IMR-90 (cell line): Measurements from ENCODE around the gene KCNE2. TPM values are rescaled to one million over a fixed set of nuclear protein-coding genes. Genes with fewer than 3 reads are reported as not detected.
"Not testable (repeated sequence)": the region's sequence is repeated elsewhere in the genome, so short reads cannot be mapped to it uniquely, and the experiment has no call there.

Source experiments
- ATAC-seq: fragments of 200-7000 bp; cut with Tn5 transposase; 2 replicates; pipeline ENCODE4 v1.9.1; 2020; ENCODE audit warnings: low read depth, mild to moderate bottlenecking, moderate library complexity
- BruUV-seq: library from RNA; stranded (reverse); fragments of 400-500 nt; replicated peaks from 2 replicates; lab custom pipeline; 2021; lab: Mats Ljungman, UMichigan
- CTCF ChIA-PET: fragments of 300-600 bp; formaldehyde crosslinking; extraction: SDS; loops from one replicate; lab custom pipeline; 2021; ENCODE audit warnings: antibody characterized with exemption; lab: Yijun Ruan, JAX
- POLR2A ChIA-PET: fragments of 300-600 bp; sonication (Branson Sonifier 250); formaldehyde crosslinking; loops from one replicate; lab custom pipeline; 2022; ENCODE audit warnings: antibody characterized with exemption; ENCODE audit not compliant: unreplicated experiment; lab: Charles Lee
- DNase-seq: peaks from one replicate; pipeline ENCODE4 v3.0.0; 2013
- H2AFZ ChIP-seq: replicated peaks from 2 replicates; pipeline ENCODE3; 2013; ENCODE audit warnings: low read length, mild to moderate bottlenecking; ENCODE audit not compliant: poor library complexity
- H2AK5ac ChIP-seq: 2 replicates; pipeline ENCODE4 v1.6.1; 2013; ENCODE audit warnings: low read depth, low read length, inconsistent platforms
- H2AK9ac ChIP-seq: replicated peaks from 2 replicates; pipeline ENCODE3; 2013; ENCODE audit warnings: mild to moderate bottlenecking, low read depth, low read length, moderate library complexity; ENCODE audit not compliant: poor library complexity
- H2BK120ac ChIP-seq: 2 replicates; pipeline ENCODE4 v1.6.1; 2013; ENCODE audit warnings: low read depth, low read length, inconsistent platforms
- H2BK15ac ChIP-seq: 3 replicates; pipeline ENCODE4 v1.6.1; 2013; ENCODE audit warnings: low read depth, low read length, inconsistent platforms
- H2BK20ac ChIP-seq: 2 replicates; pipeline ENCODE4 v1.6.1; 2013; ENCODE audit warnings: low read depth, mild to moderate bottlenecking, inconsistent platforms, low read length, moderate library complexity
- H2BK5ac ChIP-seq: 2 replicates; pipeline ENCODE4 v1.6.1; 2013; ENCODE audit warnings: mild to moderate bottlenecking, low read depth, low read length, inconsistent platforms; ENCODE audit not compliant: poor library complexity, severe bottlenecking
- H3K14ac ChIP-seq: replicated peaks from 2 replicates; pipeline ENCODE4 v1.6.1; 2013; ENCODE audit warnings: low read depth, low read length, inconsistent platforms
- H3K18ac ChIP-seq: 2 replicates; pipeline ENCODE4 v1.6.1; 2013; ENCODE audit warnings: low read depth, low read length, control low read depth
- H3K23ac ChIP-seq: 2 replicates; pipeline ENCODE4 v1.6.1; 2013; ENCODE audit warnings: low read depth, low read length, inconsistent platforms
- H3K27ac ChIP-seq: 2 replicates; pipeline ENCODE4 v1.5.1; 2013; ENCODE audit warnings: mild to moderate bottlenecking, control low read depth, low read length; ENCODE audit not compliant: insufficient read depth
- H3K27me3 ChIP-seq: 2 replicates; pipeline ENCODE4 v1.6.1; 2013; ENCODE audit warnings: low read length; ENCODE audit not compliant: control insufficient read depth, insufficient read depth
- H3K36me3 ChIP-seq: 2 replicates; pipeline ENCODE4 v1.6.1; 2013; ENCODE audit warnings: low read length, mixed read lengths; ENCODE audit not compliant: control insufficient read depth, insufficient read depth
- H3K4ac ChIP-seq: 2 replicates; pipeline ENCODE4 v1.6.1; 2013; ENCODE audit warnings: low read depth, low read length, inconsistent platforms
- H3K4me1 ChIP-seq: 2 replicates; pipeline ENCODE4 v1.6.1; 2013; ENCODE audit warnings: low read length, mixed read lengths; ENCODE audit not compliant: control insufficient read depth, insufficient read depth
- H3K4me2 ChIP-seq: 2 replicates; pipeline ENCODE4 v1.6.1; 2013; ENCODE audit warnings: low read depth, mild to moderate bottlenecking, control low read depth, low read length, moderate library complexity
- H3K4me3 ChIP-seq: 2 replicates; pipeline ENCODE4 v1.5.1; 2013; ENCODE audit warnings: low read depth, mild to moderate bottlenecking, control low read depth, low read length, moderate library complexity; ENCODE audit not compliant: insufficient read depth
- H3K56ac ChIP-seq: 2 replicates; pipeline ENCODE4 v1.6.1; 2013; ENCODE audit warnings: low read length, inconsistent platforms; ENCODE audit not compliant: insufficient read depth; ENCODE audit errors: extremely low read depth
- H3K79me1 ChIP-seq, 2 experiments: 2 replicates each; pipeline ENCODE4 v1.6.1; 2013; ENCODE audit warnings: low read length in 2 of 2, inconsistent platforms in 1 of 2, low read depth in 1 of 2
- H3K9ac ChIP-seq: 2 replicates; pipeline ENCODE4 v1.6.1; 2013; ENCODE audit warnings: low read depth, low read length, control low read depth
- H3K9me1 ChIP-seq: 2 replicates; pipeline ENCODE4 v1.6.1; 2013; ENCODE audit warnings: low read length, inconsistent platforms; ENCODE audit not compliant: insufficient read depth
- H3K9me3 ChIP-seq: 2 replicates; pipeline ENCODE4 v1.6.1; 2013; ENCODE audit warnings: low read length; ENCODE audit not compliant: control insufficient read depth, insufficient read depth
- H4K20me1 ChIP-seq: 2 replicates; pipeline ENCODE4 v1.6.1; 2013; ENCODE audit warnings: low read length, inconsistent platforms; ENCODE audit not compliant: insufficient read depth
- H4K5ac ChIP-seq: 2 replicates; pipeline ENCODE4 v1.6.1; 2013; ENCODE audit warnings: mild to moderate bottlenecking, low read depth, low read length, control low read depth
- H4K8ac ChIP-seq, 2 experiments: 2 replicates each; pipeline ENCODE4 v1.6.1; 2013; ENCODE audit warnings: low read depth in 2 of 2, low read length in 2 of 2, control low read depth in 1 of 2, inconsistent platforms in 1 of 2
- H4K91ac ChIP-seq: 2 replicates; pipeline ENCODE4 v1.6.1; 2013; ENCODE audit warnings: low read depth, low read length, inconsistent platforms; ENCODE audit not compliant: insufficient read depth
- BHLHE40 ChIP-seq: fragments of 150-350 bp; IDR thresholded peaks from 2 replicates; pipeline ENCODE4 v1.6.1; 2016; ENCODE audit warnings: mild to moderate bottlenecking, low read depth, low read length
- ELK1 ChIP-seq: fragments of 150-350 bp; IDR thresholded peaks from 2 replicates; pipeline ENCODE4 v1.6.1; 2016; ENCODE audit warnings: low read depth, mild to moderate bottlenecking, low read length, moderate library complexity, borderline replicate concordance
- FOS ChIP-seq: fragments of 150-350 bp; IDR thresholded peaks from 2 replicates; pipeline ENCODE4 v1.6.1; 2016; ENCODE audit warnings: low read depth, low read length
- MAFK ChIP-seq: IDR thresholded peaks from 2 replicates; pipeline ENCODE4 v1.6.1; 2012; ENCODE audit warnings: low read depth, low read length, improper control_type of control experiment
- NFE2L2 ChIP-seq: fragments of 150-350 bp; IDR thresholded peaks from 2 replicates; pipeline ENCODE4 v1.6.1; 2016; ENCODE audit warnings: low read depth, mild to moderate bottlenecking, low read length
- RAD21 ChIP-seq: IDR thresholded peaks from 2 replicates; pipeline ENCODE4 v1.6.1; 2012; ENCODE audit warnings: low read length, improper control_type of control experiment
- RFX5 ChIP-seq: IDR thresholded peaks from 2 replicates; pipeline ENCODE4 v1.8.0; 2012; ENCODE audit warnings: low read depth, mild to moderate bottlenecking, low read length, moderate library complexity
- WGBS, 2 experiments: methylation state at CpG; one replicate each; pipeline versions ENCODE4 v1.1.5 to v1.1.7; 2013; ENCODE audit warnings: missing lambda C conversion rate in 2 of 2; ENCODE audit not compliant: insufficient read length in 1 of 2; ENCODE audit errors: extremely low coverage in 2 of 2; 5-methylcytosine and 5-hydroxymethylcytosine counted together
- dilution Hi-C: fragments of 300-500 bp; cut with HindIII; formaldehyde crosslinking; loops from one replicate; pipeline ENCODE4 v1.14.3; 2018; ENCODE audit warnings: low sequenced_read_pairs; ENCODE audit not compliant: unreplicated experiment
- in situ Hi-C: fragments of 300-500 bp; cut with MboI; formaldehyde crosslinking; loops from 3 replicates; pipeline ENCODE4 v1.14.3; 2019; ENCODE audit warnings: low sequenced_read_pairs, inconsistent platforms, mixed read lengths
- intact Hi-C: fragments of 100-400 bp; cut with micrococcal nuclease; formaldehyde crosslinking; loops from 2 replicates; pipeline ENCODE4 v1.10.0; 2022
- polyA plus RNA-seq, 3 experiments: library from polyadenylated mRNA; depleted of rRNA; stranded (reverse); fragments of >200 nt; gene quantifications; 2 replicates each; pipeline ENCODE4 v1.2.3, GENCODE V29; 2012; ENCODE audit warnings: low replicate concordance in 1 of 3
- total RNA-seq: library from RNA; depleted of rRNA; stranded (reverse); fragments of >200 nt; gene quantifications from 2 replicates; pipeline ENCODE4 v1.2.3, GENCODE V29; 2012
- TF ChIP-seq, protein P1 (sequence below): fragments of 150-350 bp; IDR thresholded peaks from 2 replicates; pipeline ENCODE4 v1.6.1; 2017; ENCODE audit warnings: mild to moderate bottlenecking, antibody characterized with exemption, low read length, low read depth

KCNE2 gene
- total and polyA plus RNA-seq, 2 of the 4 experiments (the other 2 are of a cell fraction) = not detected

DNA sequence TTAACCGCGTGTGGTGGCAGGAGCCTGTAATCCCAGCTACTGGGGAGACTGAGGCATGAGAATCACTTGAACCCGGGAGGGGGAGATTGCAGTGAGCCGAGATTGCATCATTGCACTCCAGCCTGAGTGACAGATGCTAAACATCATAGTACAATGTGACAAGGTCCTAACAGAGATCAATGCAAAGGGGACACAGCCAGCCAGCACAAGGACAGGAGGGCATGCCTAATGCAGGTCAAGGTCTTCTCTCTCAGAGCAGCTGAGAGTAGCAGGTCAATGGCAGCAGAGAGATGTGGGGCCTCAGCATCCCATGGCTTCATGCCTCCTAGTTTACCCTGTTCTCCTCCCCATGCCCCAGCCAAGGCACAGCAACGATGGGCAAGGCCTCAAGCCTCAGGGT is 8.5 kb downstream of the KCNE2 start:
- H3K18ac ChIP-seq = no peak overlapping the region
- no peak overlapping the region for H2BK15ac ChIP-seq
- H2BK20ac ChIP-seq = no peak overlapping the region
- H3K79me1 ChIP-seq = no peaks in the 10 kb centered on the region
- no peaks in the 10 kb centered on the region for H3K4me1 ChIP-seq
- no peak overlapping the region for H2AK9ac ChIP-seq
- no peaks in the 10 kb centered on the region; the same call in 1 of the 2 replicates for H3K9me1 ChIP-seq
- CTCF ChIA-PET = no interaction called here
- H3K23ac ChIP-seq = no peak overlapping the region
- no TSS peak for BruUV-seq
- no peaks in the 10 kb centered on the region for H3K36me3 ChIP-seq
- POLR2A ChIA-PET = no interaction called here
- H4K91ac ChIP-seq = no peak overlapping the region
- no peak overlapping the region for H3K27ac ChIP-seq
- WGBS, 2 experiments = 88% methylated on average over 3 of the region's 5 CpGs; no CpG with 5 or more reads in 1 of the 2 experiments
- H3K14ac ChIP-seq = no peak overlapping the region
- H4K20me1 ChIP-seq = no peaks in the 10 kb centered on the region
- no peak overlapping the region for H2AFZ ChIP-seq
- no peak overlapping the region for H2AK5ac ChIP-seq
- no peak overlapping the region for H3K4me2 ChIP-seq
- no peak overlapping the region for H4K8ac ChIP-seq
- dilution Hi-C loops (no loop called here), in situ Hi-C loops (no loop called here), intact Hi-C loops (no loop called here)
- no peaks in the 10 kb centered on the region for H3K9me3 ChIP-seq
- no peak overlapping the region for H2BK5ac ChIP-seq
- H2BK120ac ChIP-seq = no peak overlapping the region
- H3K27me3 ChIP-seq = peaks cover 15% of the 10 kb centered on the region
- no peak overlapping the region for H3K9ac ChIP-seq
- TF ChIP-seq ELK1 (no peak), RAD21 (no peak), RFX5 (no peak), BHLHE40 (no peak), FOS (no peak), MAFK (no peak), NFE2L2 (no peak)
- TF ChIP-seq, protein P1, sequence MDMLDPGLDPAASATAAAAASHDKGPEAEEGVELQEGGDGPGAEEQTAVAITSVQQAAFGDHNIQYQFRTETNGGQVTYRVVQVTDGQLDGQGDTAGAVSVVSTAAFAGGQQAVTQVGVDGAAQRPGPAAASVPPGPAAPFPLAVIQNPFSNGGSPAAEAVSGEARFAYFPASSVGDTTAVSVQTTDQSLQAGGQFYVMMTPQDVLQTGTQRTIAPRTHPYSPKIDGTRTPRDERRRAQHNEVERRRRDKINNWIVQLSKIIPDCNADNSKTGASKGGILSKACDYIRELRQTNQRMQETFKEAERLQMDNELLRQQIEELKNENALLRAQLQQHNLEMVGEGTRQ = no peak
- no peak overlapping the region for H4K5ac ChIP-seq
- H3K4me3 ChIP-seq = no peak overlapping the region
- no peak for DNase-seq
- H3K4ac ChIP-seq = no peak overlapping the region
- no peak for ATAC-seq
- H3K56ac ChIP-seq = no peak overlapping the region

GRCh38 chr21:34374462-34374861 is 10.7 kb downstream of the KCNE2 start:
- H3K14ac ChIP-seq, DNase-seq, H3K27ac ChIP-seq, H3K23ac ChIP-seq, H3K9me1 ChIP-seq, H3K4me3 ChIP-seq, H4K20me1 ChIP-seq, H3K18ac ChIP-seq, H3K9ac ChIP-seq, H2AK9ac ChIP-seq, CTCF ChIA-PET, ATAC-seq, H3K36me3 ChIP-seq, H2AFZ ChIP-seq, H2BK120ac ChIP-seq, H4K5ac ChIP-seq, H3K4me1 ChIP-seq, H2BK5ac ChIP-seq, H2AK5ac ChIP-seq, intact Hi-C loops, H3K9me3 ChIP-seq, H2BK20ac ChIP-seq, dilution Hi-C loops, H3K79me1 ChIP-seq, POLR2A ChIA-PET, H4K8ac ChIP-seq, H3K4me2 ChIP-seq, H3K56ac ChIP-seq, H3K4ac ChIP-seq, H4K91ac ChIP-seq, BruUV-seq, in situ Hi-C loops, H2BK15ac ChIP-seq: not testable (repeated sequence)
- peaks cover 10% of the 10 kb centered on the region for H3K27me3 ChIP-seq
- WGBS, 2 experiments = no CpG with 5 or more reads among the region's 8 CpGs
